Activated naive CD8-positive, alpha-beta T cell treated with anti-CD3 and anti-CD28 coated beads, Interleukin-2, amount 10 ng/mL, durations not matched to agents 7 days and 5 days (primary cell): Measurements from ENCODE around the gene ANKS1A. TPM values are rescaled to one million over a fixed set of nuclear protein-coding genes. Genes with fewer than 3 reads are reported as not detected.
"Not testable (repeated sequence)": the region's sequence is repeated elsewhere in the genome, so short reads cannot be mapped to it uniquely, and the experiment has no call there.

Experiments used
- ATAC-seq: fragments of 150-1000 bp; cut with Tn5 transposase; one replicate; pipeline ENCODE4 v1.10.0; 2021; ENCODE audit warnings: low read depth, moderate library complexity
- POLR2A ChIA-PET: fragments of 350-600 bp; sonication (Branson Sonifier 250); formaldehyde crosslinking; loops from one replicate; lab custom pipeline; 2021; ENCODE audit warnings: antibody characterized with exemption; lab: Charles Lee
- DNase-seq: peaks from one replicate; pipeline ENCODE4 v3.0.0; 2021
- H3K27ac Mint-ChIP-seq: one replicate; pipeline ENCODE4 v1.8.0; 2022; ENCODE audit warnings: mild to moderate bottlenecking, mixed read lengths
- H3K27me3 Mint-ChIP-seq: one replicate; pipeline ENCODE4 v1.8.0; 2022; ENCODE audit warnings: mild to moderate bottlenecking, moderate library complexity, mixed read lengths
- H3K36me3 Mint-ChIP-seq: one replicate; pipeline ENCODE4 v1.8.0; 2021; ENCODE audit warnings: mild to moderate bottlenecking, mixed read lengths
- H3K4me1 Mint-ChIP-seq: one replicate; pipeline ENCODE4 v1.8.0; 2021; ENCODE audit warnings: mixed read lengths
- H3K4me3 Mint-ChIP-seq: one replicate; pipeline ENCODE4 v1.8.0; 2022; ENCODE audit warnings: mild to moderate bottlenecking, moderate library complexity, mixed read lengths
- H3K9me3 Mint-ChIP-seq: one replicate; pipeline ENCODE4 v1.8.0; 2021; ENCODE audit warnings: mixed read lengths
- total RNA-seq, 2 experiments: library from RNA; stranded (reverse); gene quantifications; one replicate each; pipeline ENCODE4 v1.2.3, GENCODE V29; 2021

Gene ANKS1A
- total RNA-seq: 1 to 10 TPM; 8.1 to 9.3 TPM

GRCh38 chr6:34888874-34889555 lies at the start of gene ANKS1A:
Gene ANKS1A (plus strand): TSS chr6:34889255. CDS start chr6:34889403, 148 bp downstream.
- H3K27ac Mint-ChIP-seq: peak within 1 kb of the TSS; percentile 99

DNA sequence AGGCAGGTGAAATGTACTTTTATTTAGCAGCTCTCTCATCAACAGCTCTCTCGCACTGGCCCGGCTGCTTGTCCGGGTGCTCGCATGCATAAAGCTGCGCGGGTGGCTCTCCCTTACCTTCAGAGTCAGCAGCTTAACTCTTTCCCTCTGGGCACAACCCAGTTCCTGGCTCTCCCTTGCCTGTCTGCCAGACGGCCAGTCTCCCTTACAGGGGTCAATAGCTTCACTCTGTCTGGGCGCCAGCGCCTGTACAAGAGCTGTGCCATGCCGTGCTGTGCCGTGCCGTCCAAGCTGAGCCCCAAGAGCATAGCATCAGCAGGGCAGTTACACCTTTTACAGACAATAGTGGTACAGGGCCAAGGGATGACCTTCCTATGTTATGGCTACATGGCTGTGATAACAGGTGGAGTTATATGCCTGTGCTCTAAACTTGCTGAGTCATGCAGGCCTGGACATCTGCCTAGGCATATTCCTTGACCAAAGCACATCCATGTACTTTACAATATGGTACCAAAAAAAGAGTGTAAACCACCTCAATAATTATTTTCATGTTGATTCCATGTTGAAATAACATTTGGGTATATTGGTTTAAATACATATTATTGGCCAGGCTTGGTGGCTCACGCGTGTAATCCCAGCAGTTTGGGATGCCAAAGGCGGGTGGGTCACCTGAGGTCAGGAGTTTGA lies 49.2 kb upstream of the ANKS1A start:
- Mint-ChIP-seq H3K4me1 (peaks cover 1% of the 10 kb centered on the region), H3K9me3 (no peaks in the 10 kb centered on the region), H3K27me3 (no peaks in the 10 kb centered on the region), H3K4me3 (no peak overlapping the region), H3K36me3 (peaks cover 12% of the 10 kb centered on the region), H3K27ac (peak overlapping the region; percentile 25)
- ATAC-seq (no peak), DNase-seq (no peak)
- POLR2A ChIA-PET: no interaction called here

More at GRCh38 chr6:34888874-34889555, at the start of gene ANKS1A:
- DNase-seq (peak; percentile 96), ATAC-seq (peak; percentile 61)
- H3K9me3 Mint-ChIP-seq: peaks cover 2% of the 10 kb centered on the region
- POLR2A ChIA-PET: interaction anchor here (0.6 to 3.3 kb wide), 7 partner anchors 16 to 257 kb away, joined by 3 to 24 read pairs (median 3); partner anchors contain the start of genes BLTP3A and SNRPC
- peaks cover 7% of the 10 kb centered on the region for H3K27me3 Mint-ChIP-seq
- peaks cover 9% of the 10 kb centered on the region for H3K36me3 Mint-ChIP-seq
- peak within 1 kb of the TSS; percentile 99 for H3K4me3 Mint-ChIP-seq
- H3K4me1 Mint-ChIP-seq: peaks cover 26% of the 10 kb centered on the region

- DNase-seq, H3K9me3 Mint-ChIP-seq, POLR2A ChIA-PET, H3K4me1 Mint-ChIP-seq, H3K27me3 Mint-ChIP-seq, H3K4me3 Mint-ChIP-seq, H3K27ac Mint-ChIP-seq, ATAC-seq: not testable (repeated sequence)
- peaks cover 15% of the 10 kb centered on the region for H3K36me3 Mint-ChIP-seq
Measured at GRCh38 chr6:34849066-34849465, 40.0 kb upstream of the ANKS1A start.

GRCh38 chr6:34851361-34851760 lies 37.7 kb upstream of the ANKS1A start:
- H3K9me3 Mint-ChIP-seq: no peaks in the 10 kb centered on the region
- ATAC-seq (no peak), DNase-seq (no peak)
- POLR2A ChIA-PET: no interaction called here
- peaks cover 3% of the 10 kb centered on the region for H3K4me1 Mint-ChIP-seq
- no peak overlapping the region for H3K27ac Mint-ChIP-seq
- H3K4me3 Mint-ChIP-seq: no peak overlapping the region
- peaks cover 12% of the 10 kb centered on the region for H3K36me3 Mint-ChIP-seq
- no peaks in the 10 kb centered on the region for H3K27me3 Mint-ChIP-seq

- ATAC-seq (no peak), DNase-seq (no peak)
- no peak overlapping the region for H3K4me3 Mint-ChIP-seq
- peaks cover 13% of the 10 kb centered on the region for H3K36me3 Mint-ChIP-seq
- no peaks in the 10 kb centered on the region for H3K27me3 Mint-ChIP-seq
- POLR2A ChIA-PET: no interaction called here
- peaks cover 3% of the 10 kb centered on the region for H3K4me1 Mint-ChIP-seq
- no peaks in the 10 kb centered on the region for H3K9me3 Mint-ChIP-seq
- H3K27ac Mint-ChIP-seq: peak overlapping the region; percentile 64
Measured at GRCh38 chr6:34852406-34853085, 36.5 kb upstream of the ANKS1A start.

DNA sequence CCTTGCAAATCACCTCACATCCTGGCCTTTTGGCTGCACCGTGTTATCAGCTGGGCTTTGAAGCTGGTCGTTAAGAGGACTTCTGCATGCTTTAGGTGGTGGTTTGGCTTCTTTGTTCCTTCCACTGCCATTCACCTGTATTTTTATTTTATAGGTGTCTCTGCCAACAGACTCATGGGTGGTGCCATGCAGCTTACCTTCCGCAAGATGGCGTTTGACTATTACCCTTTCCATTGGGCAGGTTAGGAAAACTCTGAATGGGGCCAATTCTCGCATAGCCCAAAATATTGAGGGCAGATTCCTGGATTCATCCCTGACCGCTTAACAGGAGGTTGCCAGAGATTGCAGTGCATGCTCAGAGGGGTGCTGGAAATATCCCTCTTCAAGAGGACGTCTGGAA lies 33.6 kb upstream of the ANKS1A start:
- peaks cover 1% of the 10 kb centered on the region for H3K4me1 Mint-ChIP-seq
- POLR2A ChIA-PET: no interaction called here
- H3K4me3 Mint-ChIP-seq: no peak overlapping the region
- H3K27ac Mint-ChIP-seq: no peak overlapping the region
- no peaks in the 10 kb centered on the region for H3K9me3 Mint-ChIP-seq
- no peak for ATAC-seq
- DNase-seq: no peak
- H3K27me3 Mint-ChIP-seq: no peaks in the 10 kb centered on the region
- peaks cover 8% of the 10 kb centered on the region for H3K36me3 Mint-ChIP-seq

DNA sequence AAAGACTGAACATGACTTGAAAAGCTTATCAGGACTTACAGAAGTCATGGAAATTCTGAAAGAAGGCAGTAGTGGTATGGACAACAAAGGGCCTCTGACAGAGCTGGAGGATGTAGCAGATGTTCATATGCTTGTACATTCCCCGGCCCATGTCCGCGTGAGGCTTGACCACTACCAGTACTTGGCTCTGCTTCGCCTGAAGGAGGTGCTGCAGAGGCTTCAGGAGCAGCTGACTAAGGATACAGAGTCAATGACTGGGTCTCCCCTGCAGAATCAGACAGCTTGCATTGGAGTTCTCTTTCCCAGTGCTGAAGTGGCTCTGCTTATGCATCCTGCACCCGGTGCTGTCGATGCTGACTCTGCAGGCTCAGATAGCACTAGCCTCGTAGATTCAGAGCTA lies 30.4 kb upstream of the ANKS1A start:
- H3K4me3 Mint-ChIP-seq: no peak overlapping the region
- no peaks in the 10 kb centered on the region for H3K27me3 Mint-ChIP-seq
- no peak for ATAC-seq
- POLR2A ChIA-PET: no interaction called here
- no peak for DNase-seq
- H3K27ac Mint-ChIP-seq: no peak overlapping the region
- H3K36me3 Mint-ChIP-seq: peaks cover 5% of the 10 kb centered on the region
- H3K4me1 Mint-ChIP-seq: no peaks in the 10 kb centered on the region
- no peaks in the 10 kb centered on the region for H3K9me3 Mint-ChIP-seq

DNA sequence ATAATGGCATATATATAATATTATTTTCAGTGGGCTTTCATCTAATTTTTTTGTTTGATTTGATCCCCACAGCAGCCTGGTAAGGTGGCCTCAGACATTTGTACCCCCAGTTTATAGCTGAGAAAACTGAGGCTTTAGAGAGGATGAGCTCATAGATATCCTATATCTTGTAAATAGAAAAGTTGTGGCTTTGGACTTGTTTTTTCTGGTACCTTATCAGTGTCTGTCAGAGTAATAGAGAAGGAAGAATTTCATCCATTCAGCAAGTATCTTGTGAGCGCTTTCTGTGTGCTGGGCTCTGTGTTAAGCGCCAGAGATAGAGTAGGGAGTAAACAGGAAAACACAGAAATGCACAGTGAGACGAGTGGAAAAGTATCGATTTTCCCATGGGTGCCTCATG lies 29.1 kb upstream of the ANKS1A start:
- peaks cover 5% of the 10 kb centered on the region for H3K36me3 Mint-ChIP-seq
- no peak overlapping the region for H3K4me3 Mint-ChIP-seq
- no peak overlapping the region for H3K27ac Mint-ChIP-seq
- POLR2A ChIA-PET: no interaction called here
- peaks cover under 1% of the 10 kb centered on the region for H3K4me1 Mint-ChIP-seq
- DNase-seq (no peak), ATAC-seq (no peak)
- H3K27me3 Mint-ChIP-seq: no peaks in the 10 kb centered on the region
- H3K9me3 Mint-ChIP-seq: no peaks in the 10 kb centered on the region

GRCh38 chr6:34860776-34861175 lies 28.3 kb upstream of the ANKS1A start:
- POLR2A ChIA-PET: no interaction called here
- Mint-ChIP-seq H3K4me1 (peaks cover 2% of the 10 kb centered on the region), H3K4me3 (no peak overlapping the region), H3K36me3 (peaks cover 7% of the 10 kb centered on the region), H3K27ac (no peak overlapping the region), H3K9me3 (no peaks in the 10 kb centered on the region), H3K27me3 (no peaks in the 10 kb centered on the region)
- DNase-seq: no peak
- ATAC-seq: no peak

DNA sequence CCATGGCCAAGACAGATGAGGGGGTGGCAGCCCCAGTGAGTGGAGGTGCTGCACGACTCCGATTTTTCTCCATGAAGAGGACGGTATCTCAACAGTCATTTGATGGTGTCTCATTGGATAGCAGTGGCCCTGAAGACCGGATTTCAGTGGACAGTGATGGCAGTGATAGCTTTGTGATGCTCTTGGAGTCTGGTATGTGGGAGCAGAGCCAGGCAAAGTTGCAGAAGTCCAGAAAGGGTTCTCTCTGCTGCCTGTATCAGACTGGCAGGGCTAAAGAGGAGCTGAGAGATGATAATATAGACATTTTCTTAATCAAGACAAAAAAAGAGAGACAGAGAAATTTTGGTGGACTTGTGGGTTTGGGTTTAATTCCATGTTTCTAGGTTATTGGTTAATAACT lies 25.0 kb upstream of the ANKS1A start:
- POLR2A ChIA-PET: no interaction called here
- DNase-seq (no peak), ATAC-seq (no peak)
- H3K9me3 Mint-ChIP-seq: no peaks in the 10 kb centered on the region
- H3K4me3 Mint-ChIP-seq: no peak overlapping the region
- H3K27me3 Mint-ChIP-seq: no peaks in the 10 kb centered on the region
- H3K36me3 Mint-ChIP-seq: peaks cover 2% of the 10 kb centered on the region
- H3K27ac Mint-ChIP-seq: no peak overlapping the region
- peaks cover 2% of the 10 kb centered on the region for H3K4me1 Mint-ChIP-seq

DNA sequence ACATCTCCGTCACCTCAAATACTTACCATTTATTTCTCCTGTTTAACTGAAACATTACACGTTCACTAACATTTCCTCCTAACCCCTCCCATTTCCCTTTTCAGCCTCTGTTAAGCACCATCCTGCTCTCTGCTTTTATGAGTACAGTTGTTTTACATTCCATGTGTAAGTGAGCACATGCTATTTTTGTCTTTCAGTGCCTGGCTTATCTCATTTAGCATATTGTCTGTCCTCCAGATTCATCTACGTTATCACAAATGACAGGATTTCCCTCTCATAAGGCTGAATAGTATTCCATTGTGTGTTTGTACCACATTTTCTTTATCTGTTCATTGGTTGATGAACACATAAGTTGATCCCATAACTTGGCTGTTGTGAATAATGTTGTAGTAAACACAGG lies 23.9 kb upstream of the ANKS1A start:
- no peaks in the 10 kb centered on the region for H3K27me3 Mint-ChIP-seq
- no peak overlapping the region for H3K27ac Mint-ChIP-seq
- H3K9me3 Mint-ChIP-seq: no peaks in the 10 kb centered on the region
- POLR2A ChIA-PET: no interaction called here
- no peak for DNase-seq
- H3K4me3 Mint-ChIP-seq: no peak overlapping the region
- peaks cover 4% of the 10 kb centered on the region for H3K36me3 Mint-ChIP-seq
- peaks cover 2% of the 10 kb centered on the region for H3K4me1 Mint-ChIP-seq
- ATAC-seq: no peak

DNA sequence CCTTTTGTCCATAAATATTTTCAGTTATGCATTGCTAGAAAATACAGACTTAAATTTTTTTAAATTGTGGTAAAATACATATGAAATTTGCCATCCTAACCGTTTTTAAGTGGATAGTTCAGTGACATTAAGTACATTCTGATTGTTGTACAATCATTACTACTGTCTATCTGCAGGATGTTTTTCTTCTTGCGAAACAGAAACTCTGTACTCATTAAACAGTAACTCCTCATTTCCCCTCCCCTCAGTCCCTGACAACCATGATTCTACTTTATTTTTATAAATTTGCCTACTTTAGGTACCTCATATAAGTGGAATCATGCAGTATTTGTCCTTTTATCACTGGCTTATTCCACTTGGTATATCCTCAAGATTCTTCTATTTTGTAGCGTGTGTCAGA lies 22.5 kb upstream of the ANKS1A start:
- peaks cover 8% of the 10 kb centered on the region for H3K36me3 Mint-ChIP-seq
- H3K27me3 Mint-ChIP-seq: no peaks in the 10 kb centered on the region
- H3K4me3 Mint-ChIP-seq: no peak overlapping the region
- H3K4me1 Mint-ChIP-seq: peaks cover 2% of the 10 kb centered on the region
- ATAC-seq: no peak
- DNase-seq: no peak
- H3K9me3 Mint-ChIP-seq: no peaks in the 10 kb centered on the region
- POLR2A ChIA-PET: interaction anchor here (1.0 kb wide), 1 partner anchor 21 kb away, joined by 4 read pairs; the partner anchor contains the start of gene TAF11
- H3K27ac Mint-ChIP-seq: no peak overlapping the region

DNA sequence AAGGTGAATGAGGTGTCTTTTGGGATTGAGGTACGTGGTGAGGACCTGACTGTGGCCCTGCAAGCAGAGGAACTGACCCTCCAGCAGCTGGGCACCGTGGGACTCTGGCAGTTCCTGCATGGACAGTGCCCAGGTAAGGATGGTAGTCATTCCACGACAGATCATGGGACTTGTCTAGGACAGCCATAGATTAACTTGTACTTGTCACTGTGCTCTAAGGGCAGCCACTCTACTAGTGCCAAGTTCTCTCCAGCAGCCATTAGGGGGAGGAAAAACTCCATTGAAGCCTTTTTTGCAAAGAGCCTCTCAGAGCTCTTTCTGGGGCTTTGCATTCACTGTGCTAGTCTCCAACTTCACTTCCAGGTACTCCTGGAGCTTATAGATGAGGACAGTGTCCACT lies 21.6 kb upstream of the ANKS1A start:
- no peak overlapping the region for H3K4me3 Mint-ChIP-seq
- H3K9me3 Mint-ChIP-seq: no peaks in the 10 kb centered on the region
- no peaks in the 10 kb centered on the region for H3K27me3 Mint-ChIP-seq
- DNase-seq: no peak
- POLR2A ChIA-PET: interaction anchor here (1.0 kb wide), 1 partner anchor 20 kb away, joined by 4 read pairs; the partner anchor contains the start of gene TAF11
- H3K4me1 Mint-ChIP-seq: peaks cover 2% of the 10 kb centered on the region
- no peak for ATAC-seq
- H3K36me3 Mint-ChIP-seq: peaks cover 8% of the 10 kb centered on the region
- H3K27ac Mint-ChIP-seq: no peak overlapping the region
